ENCODE results near the gene ARF5. TPM values are rescaled to one million over a fixed set of nuclear protein-coding genes. Genes with fewer than 3 reads are reported as not detected.

Gene ARF5
- total RNA-seq, 1 donor from 2014 or later: 355 TPM

GRCh38 chr7:127600885-127601284, 12.7 kb downstream of the ARF5 start:
- H3K27me3 ChIP-seq (ENCODE audit: control insufficient read depth, insufficient read depth, low read length): no peaks in the 10 kb centered on the region
- H3K4me3 ChIP-seq (ENCODE audit: low read depth, low read length): no peak overlapping the region
- H3K36me3 ChIP-seq (ENCODE audit: control insufficient read depth, insufficient read depth, low read length): no peaks in the 10 kb centered on the region
- DNase-seq (ENCODE audit: low read depth): no peak
- TF ChIP-seq CTCF (IDR thresholded peaks at IDR 0.05; ENCODE audit: insufficient read depth, low read length, poor library complexity, severe bottlenecking): no peak

- TF ChIP-seq CTCF (IDR thresholded peaks at IDR 0.05; ENCODE audit: insufficient read depth, low read length, poor library complexity, severe bottlenecking): no peak
- no peak for DNase-seq (ENCODE audit: low read depth)
- Histone ChIP-seq H3K4me3 (ENCODE audit: low read depth, low read length) (no peak overlapping the region), H3K36me3 (ENCODE audit: control insufficient read depth, insufficient read depth, low read length) (no peaks in the 10 kb centered on the region), H3K27me3 (ENCODE audit: control insufficient read depth, insufficient read depth, low read length) (no peaks in the 10 kb centered on the region)
These were observed 20.2 kb downstream of the ARF5 start for GRCh38 chr7:127608446-127608845.

- H3K27me3 ChIP-seq (ENCODE audit: control insufficient read depth, insufficient read depth, low read length): peaks cover 3% of the 10 kb centered on the region
- TF ChIP-seq CTCF (IDR thresholded peaks at IDR 0.05; ENCODE audit: insufficient read depth, low read length, poor library complexity, severe bottlenecking): no peak
- H3K4me3 ChIP-seq (ENCODE audit: low read depth, low read length): no peak overlapping the region
- DNase-seq (ENCODE audit: low read depth): no peak
- H3K36me3 ChIP-seq (ENCODE audit: control insufficient read depth, insufficient read depth, low read length): no peaks in the 10 kb centered on the region
These were observed 21.1 kb downstream of the ARF5 start for GRCh38 chr7:127609297-127609696.

- no peak for DNase-seq (ENCODE audit: low read depth)
- Histone ChIP-seq H3K27me3 (ENCODE audit: control insufficient read depth, insufficient read depth, low read length) (peaks cover 20% of the 10 kb centered on the region), H3K36me3 (ENCODE audit: control insufficient read depth, insufficient read depth, low read length) (no peaks in the 10 kb centered on the region), H3K4me3 (ENCODE audit: low read depth, low read length) (no peak overlapping the region)
- TF ChIP-seq CTCF (IDR thresholded peaks at IDR 0.05; ENCODE audit: insufficient read depth, low read length, poor library complexity, severe bottlenecking): no peak
These were observed 24.1 kb downstream of the ARF5 start for GRCh38 chr7:127612263-127612662.

GRCh38 chr7:127616724-127617123, 28.5 kb downstream of the ARF5 start:
- H3K27me3 ChIP-seq (ENCODE audit: control insufficient read depth, insufficient read depth, low read length): peaks cover 44% of the 10 kb centered on the region
- H3K4me3 ChIP-seq (ENCODE audit: low read depth, low read length): no peak overlapping the region
- no peak for DNase-seq (ENCODE audit: low read depth)
- no peak for TF ChIP-seq CTCF (IDR thresholded peaks at IDR 0.05; ENCODE audit: insufficient read depth, low read length, poor library complexity, severe bottlenecking)
- no peaks in the 10 kb centered on the region for H3K36me3 ChIP-seq (ENCODE audit: control insufficient read depth, insufficient read depth, low read length)

- TF ChIP-seq CTCF (IDR thresholded peaks at IDR 0.05; ENCODE audit: insufficient read depth, low read length, poor library complexity, severe bottlenecking): no peak
- Histone ChIP-seq H3K27me3 (ENCODE audit: control insufficient read depth, insufficient read depth, low read length) (peaks cover 45% of the 10 kb centered on the region), H3K4me3 (ENCODE audit: low read depth, low read length) (no peak within 1 kb of the TSS), H3K36me3 (ENCODE audit: control insufficient read depth, insufficient read depth, low read length) (no peaks in the 10 kb centered on the region)
- DNase-seq (ENCODE audit: low read depth): no peak
These were observed 29.8 kb downstream of the ARF5 start, which contains the start of gene PAX4 for GRCh38 chr7:127618042-127618441. Gene PAX4, minus strand, starts transcription at chr7:127618142. Its CDS starts 2,214 bp downstream, at chr7:127615928.

Data from kidney epithelial cell (primary cell).